ENCODE results near the gene ATG4A. TPM values are rescaled to one million over a fixed set of nuclear protein-coding genes. Genes with fewer than 3 reads are reported as not detected.

Gene ATG4A
- total and polyA plus RNA-seq, 2 donors (not counting 3 experiments of a cell fraction or from before 2014, with no cell fraction given), result 13.2 to 28.7 TPM

- Histone ChIP-seq H3K9me1 (replicated peaks; ENCODE audit: control insufficient read depth, extremely low read depth, insufficient read depth, low read length) (no peaks in the 10 kb centered on the region), H3K27me3 (ENCODE audit: control insufficient read depth in 2 of 2, insufficient read depth in 2 of 2, low read length in 2 of 2) (no peaks in the 10 kb centered on the region), H3K79me2 (ENCODE audit: control insufficient read depth, insufficient read depth, low read length) (no peaks in the 10 kb centered on the region), H4K20me1 (replicated peaks; ENCODE audit: control insufficient read depth, extremely low read depth, insufficient read depth, low read length) (no peaks in the 10 kb centered on the region), H3K9me3 (replicated peaks; ENCODE audit: control insufficient read depth, insufficient read depth, low read length) (no peaks in the 10 kb centered on the region), H3K4me2 (ENCODE audit: insufficient read depth, low read length) (no peak overlapping the region), H3K36me3 (ENCODE audit: control insufficient read depth in 2 of 2, extremely low read depth in 1 of 2, insufficient read depth in 2 of 2, low read length in 2 of 2) (no peaks in the 10 kb centered on the region), H3K4me3 (replicated peaks in 1 of 3; ENCODE audit: insufficient read depth in 1 of 3, low read depth in 1 of 3, low read length in 3 of 3) (no peak overlapping the region), H3K9ac (replicated peaks; ENCODE audit: extremely low read depth, insufficient read depth, low read length) (no peak overlapping the region), H3K4me1 (ENCODE audit: control insufficient read depth, extremely low read depth, insufficient read depth, low read length) (no peaks in the 10 kb centered on the region), H3K27ac (ENCODE audit: insufficient read depth, low read depth, low read length) (no peak overlapping the region), H2AFZ (ENCODE audit: low read depth, low read length) (no peak overlapping the region)
- TF ChIP-seq MAX (IDR thresholded peaks at IDR 0.05; ENCODE audit: insufficient read depth, insufficient read length) (no peak), JUN (IDR thresholded peaks at IDR 0.05; ENCODE audit: borderline replicate concordance, insufficient read depth, insufficient read length, low read depth) (no peak), GATA2 (IDR thresholded peaks at IDR 0.05; ENCODE audit: insufficient read depth, insufficient read length, low read depth, low read length) (no peak), CTCF (IDR thresholded peaks at IDR 0.05; ENCODE audit: extremely low read depth in 1 of 2, insufficient read depth in 1 of 2, low read depth in 1 of 2, low read length in 2 of 2) (no peak), FOS (IDR thresholded peaks at IDR 0.05; ENCODE audit: borderline replicate concordance, insufficient read depth, low read length) (no peak), POLR2AphosphoS5 (IDR thresholded peaks at IDR 0.05; ENCODE audit: insufficient read depth, low read depth, low read length) (no peak), EZH2 (IDR thresholded peaks at IDR 0.05; ENCODE audit: borderline replicate concordance, low read depth, low read length, severe bottlenecking) (no peak), MYC (IDR thresholded peaks at IDR 0.05; ENCODE audit: low read depth, low read length) (no peak), POLR2A (IDR thresholded peaks at IDR 0.05; ENCODE audit: low read depth, low read length) (no peak)
- no peak for DNase-seq (ENCODE audit: low read depth, low spot score)
- dilution Hi-C loops (cut with MboI; ENCODE audit: extremely low pct_ligation_motif_present, low sequenced_read_pairs), result no loop called here
- ChIA-PET POLR2A (interaction anchor here (0.6 kb wide), 1 partner anchor 599 kb away, joined by 3 read pairs; no protein-coding TSS in a partner anchor), CTCF (no interaction called here)
- intact Hi-C loops (cut with micrococcal nuclease), result no loop called here
- no TSS peak for BruUV-seq (replicated peaks)
- no peak for FAIRE-seq
Observed at GRCh38 chrX:108173874-108174273, 82.3 kb downstream of the ATG4A start.
